OCI-LY7 (cell line): Measurements from ENCODE around the gene NKIRAS2.
"Not testable (repeated sequence)": the region's sequence is repeated elsewhere in the genome, so short reads cannot be mapped to it uniquely, and the experiment has no call there.

Source experiments
- EZH2phosphoT487 ChIP-seq: fragments of 200-600 bp; sonication (generic); IDR thresholded peaks from 2 replicates; pipeline ENCODE4 v1.6.1; 2018; ENCODE audit warnings: low read depth, borderline replicate concordance, mild to moderate bottlenecking, mixed run types, antibody characterized with exemption, low read length, moderate library complexity, mixed read lengths
- TF ChIP-seq, protein P1 (sequence below): fragments of 200-600 bp; sonication (generic); conservative IDR thresholded peaks from 2 replicates; pipeline ENCODE4 v1.5.1; 2014; ENCODE audit warnings: mild to moderate bottlenecking, antibody characterized with exemption, low read length, moderate library complexity, mixed read lengths

DNA sequence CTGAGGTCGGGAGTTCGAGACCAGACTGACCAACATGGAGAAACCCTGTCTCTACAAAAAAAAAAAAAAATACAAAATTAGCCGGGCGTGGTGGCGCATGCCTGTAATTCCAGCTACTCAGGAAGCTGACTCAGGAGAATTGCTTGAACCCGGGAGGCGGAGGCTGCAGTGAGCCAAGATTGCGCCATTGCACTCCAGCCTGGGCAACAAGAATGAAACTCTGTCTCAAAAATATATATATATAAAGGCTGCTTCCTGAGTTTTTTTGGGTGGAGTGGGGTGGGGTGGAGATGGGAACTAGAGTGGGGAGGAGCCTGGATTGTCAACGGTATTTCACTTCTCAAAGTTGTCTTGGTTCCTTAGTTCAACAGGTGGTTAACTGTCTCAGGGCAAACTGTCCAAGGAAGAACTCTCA is 9.6 kb upstream of the NKIRAS2 start:
- TF ChIP-seq, protein P1, sequence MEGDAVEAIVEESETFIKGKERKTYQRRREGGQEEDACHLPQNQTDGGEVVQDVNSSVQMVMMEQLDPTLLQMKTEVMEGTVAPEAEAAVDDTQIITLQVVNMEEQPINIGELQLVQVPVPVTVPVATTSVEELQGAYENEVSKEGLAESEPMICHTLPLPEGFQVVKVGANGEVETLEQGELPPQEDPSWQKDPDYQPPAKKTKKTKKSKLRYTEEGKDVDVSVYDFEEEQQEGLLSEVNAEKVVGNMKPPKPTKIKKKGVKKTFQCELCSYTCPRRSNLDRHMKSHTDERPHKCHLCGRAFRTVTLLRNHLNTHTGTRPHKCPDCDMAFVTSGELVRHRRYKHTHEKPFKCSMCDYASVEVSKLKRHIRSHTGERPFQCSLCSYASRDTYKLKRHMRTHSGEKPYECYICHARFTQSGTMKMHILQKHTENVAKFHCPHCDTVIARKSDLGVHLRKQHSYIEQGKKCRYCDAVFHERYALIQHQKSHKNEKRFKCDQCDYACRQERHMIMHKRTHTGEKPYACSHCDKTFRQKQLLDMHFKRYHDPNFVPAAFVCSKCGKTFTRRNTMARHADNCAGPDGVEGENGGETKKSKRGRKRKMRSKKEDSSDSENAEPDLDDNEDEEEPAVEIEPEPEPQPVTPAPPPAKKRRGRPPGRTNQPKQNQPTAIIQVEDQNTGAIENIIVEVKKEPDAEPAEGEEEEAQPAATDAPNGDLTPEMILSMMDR, result not testable (repeated sequence)
- TF ChIP-seq EZH2phosphoT487, result not testable (repeated sequence)
